Subcutaneous preadipocyte (primary cell): ENCODE results near the gene ACBD6. TPM values are rescaled to one million over a fixed set of nuclear protein-coding genes. Genes with fewer than 3 reads are reported as not detected.

ENCODE experiments used
- small RNA-seq: library from RNA; depleted of rRNA; stranded (forward); fragments of <200 nt; gene quantifications from one replicate; pipeline ENCODE3, GENCODE V24; 2012
- total RNA-seq: library from RNA; depleted of rRNA; stranded (reverse); fragments of >200 nt; gene quantifications from 2 replicates; pipeline ENCODE4 v1.2.3, GENCODE V29; 2012

Gene ACBD6, protein sequence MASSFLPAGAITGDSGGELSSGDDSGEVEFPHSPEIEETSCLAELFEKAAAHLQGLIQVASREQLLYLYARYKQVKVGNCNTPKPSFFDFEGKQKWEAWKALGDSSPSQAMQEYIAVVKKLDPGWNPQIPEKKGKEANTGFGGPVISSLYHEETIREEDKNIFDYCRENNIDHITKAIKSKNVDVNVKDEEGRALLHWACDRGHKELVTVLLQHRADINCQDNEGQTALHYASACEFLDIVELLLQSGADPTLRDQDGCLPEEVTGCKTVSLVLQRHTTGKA
- total RNA-seq = 44.8 and 45.9 TPM in 2 replicates

GRCh38 chr1:180502361-180503279, at the start of gene ACBD6:
TSS of gene ACBD6 (minus strand) at chr1:180502577. CDS start at chr1:180502266, 311 bp downstream.

Small RNA genes within 50 kb of the gene (small RNA-seq; reads per million reads assigned to genes)
- gene MIR3121 (not detected), gene RF00019 (not detected)

Other genes starting within 250 kb of the ACBD6 start
- gene OVAAL, start 56.4 kb upstream of the ACBD6 start, total RNA-seq = not detected in 2 replicates
- gene XPR1, start 129.4 kb upstream of the ACBD6 start, total RNA-seq = 29.0 and 30.7 TPM in 2 replicates